HepG2 (cell line): ENCODE measurements around the gene ALCAM.

Experiments
- GFI1 ChIP-seq: sonication (generic); formaldehyde crosslinking; IDR thresholded peaks from 2 replicates; pipeline ENCODE4 v1.5.0; 2020; ENCODE audit warnings: missing genetic modification reagents, mild to moderate bottlenecking, borderline replicate concordance
- KLF9 ChIP-seq: IDR thresholded peaks from 2 replicates; pipeline ENCODE4 v1.6.1; 2016; ENCODE audit warnings: low read depth
- MEIS2 ChIP-seq: sonication (generic); formaldehyde crosslinking; IDR thresholded peaks from 2 replicates; pipeline ENCODE4 v1.9.0; 2021; ENCODE audit warnings: mild to moderate bottlenecking, missing genetic modification reagents
- POLR2A ChIP-seq, 2 experiments: IDR thresholded peaks; 2 replicates each; pipeline ENCODE4 v1.6.1; 2011; ENCODE audit warnings: low read depth in 2 of 2, low read length in 2 of 2, mild to moderate bottlenecking in 1 of 2, moderate library complexity in 1 of 2; ENCODE audit not compliant: insufficient read depth in 1 of 2
- ZNF354B ChIP-seq: sonication (generic); formaldehyde crosslinking; IDR thresholded peaks from 2 replicates; pipeline ENCODE4 v1.8.0; 2022; ENCODE audit warnings: mild to moderate bottlenecking, missing genetic modification reagents
- TF ChIP-seq, protein P1 (sequence below): sonication (generic); formaldehyde crosslinking; IDR thresholded peaks from 2 replicates; pipeline ENCODE4 v1.5.0; 2020; ENCODE audit warnings: mild to moderate bottlenecking, missing genetic modification reagents, moderate library complexity
- TF ChIP-seq, protein P2 (sequence below): sonication (generic); formaldehyde crosslinking; IDR thresholded peaks from 2 replicates; pipeline ENCODE4 v1.4.0; 2020; ENCODE audit warnings: missing genetic modification reagents, mild to moderate bottlenecking, borderline replicate concordance
- TF ChIP-seq, protein P3 (sequence below): sonication (generic); formaldehyde crosslinking; IDR thresholded peaks from 2 replicates; pipeline ENCODE4 v1.9.0; 2022; ENCODE audit warnings: missing genetic modification reagents, mild to moderate bottlenecking, borderline replicate concordance

DNA sequence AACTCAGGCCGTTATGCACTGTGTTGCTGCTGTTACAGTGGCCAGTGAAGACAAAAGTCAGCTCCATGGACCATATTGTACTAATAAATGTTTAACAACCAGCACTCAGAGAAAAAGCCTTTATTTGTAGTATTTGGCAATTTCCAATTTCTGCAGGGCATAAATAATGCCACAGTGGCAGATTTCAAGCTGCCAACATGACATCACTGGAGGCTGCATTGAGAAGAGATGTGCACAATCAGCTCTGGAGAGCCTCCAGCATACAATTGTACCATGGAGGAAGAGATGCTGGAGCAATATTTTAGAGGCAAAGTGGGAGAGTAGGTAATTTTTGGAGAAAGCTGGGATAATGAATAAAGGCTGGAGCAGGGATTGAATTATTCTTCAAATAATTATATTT lies 9.7 kb upstream of the ALCAM start:
- TF ChIP-seq, protein P1, sequence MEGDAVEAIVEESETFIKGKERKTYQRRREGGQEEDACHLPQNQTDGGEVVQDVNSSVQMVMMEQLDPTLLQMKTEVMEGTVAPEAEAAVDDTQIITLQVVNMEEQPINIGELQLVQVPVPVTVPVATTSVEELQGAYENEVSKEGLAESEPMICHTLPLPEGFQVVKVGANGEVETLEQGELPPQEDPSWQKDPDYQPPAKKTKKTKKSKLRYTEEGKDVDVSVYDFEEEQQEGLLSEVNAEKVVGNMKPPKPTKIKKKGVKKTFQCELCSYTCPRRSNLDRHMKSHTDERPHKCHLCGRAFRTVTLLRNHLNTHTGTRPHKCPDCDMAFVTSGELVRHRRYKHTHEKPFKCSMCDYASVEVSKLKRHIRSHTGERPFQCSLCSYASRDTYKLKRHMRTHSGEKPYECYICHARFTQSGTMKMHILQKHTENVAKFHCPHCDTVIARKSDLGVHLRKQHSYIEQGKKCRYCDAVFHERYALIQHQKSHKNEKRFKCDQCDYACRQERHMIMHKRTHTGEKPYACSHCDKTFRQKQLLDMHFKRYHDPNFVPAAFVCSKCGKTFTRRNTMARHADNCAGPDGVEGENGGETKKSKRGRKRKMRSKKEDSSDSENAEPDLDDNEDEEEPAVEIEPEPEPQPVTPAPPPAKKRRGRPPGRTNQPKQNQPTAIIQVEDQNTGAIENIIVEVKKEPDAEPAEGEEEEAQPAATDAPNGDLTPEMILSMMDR (CRISPR knock-in tag) = no peak
- TF ChIP-seq ZNF354B (CRISPR knock-in tag) = no peak
- TF ChIP-seq KLF9 (CRISPR knock-in tag) = no peak
- TF ChIP-seq POLR2A (IDR thresholded peaks at IDR 0.05; ENCODE audit: insufficient read depth in 1 of 2, low read depth in 2 of 2, low read length in 2 of 2) = no peak
- no peak for TF ChIP-seq GFI1
- no peak for TF ChIP-seq MEIS2 (CRISPR knock-in tag)
- TF ChIP-seq, protein P2, sequence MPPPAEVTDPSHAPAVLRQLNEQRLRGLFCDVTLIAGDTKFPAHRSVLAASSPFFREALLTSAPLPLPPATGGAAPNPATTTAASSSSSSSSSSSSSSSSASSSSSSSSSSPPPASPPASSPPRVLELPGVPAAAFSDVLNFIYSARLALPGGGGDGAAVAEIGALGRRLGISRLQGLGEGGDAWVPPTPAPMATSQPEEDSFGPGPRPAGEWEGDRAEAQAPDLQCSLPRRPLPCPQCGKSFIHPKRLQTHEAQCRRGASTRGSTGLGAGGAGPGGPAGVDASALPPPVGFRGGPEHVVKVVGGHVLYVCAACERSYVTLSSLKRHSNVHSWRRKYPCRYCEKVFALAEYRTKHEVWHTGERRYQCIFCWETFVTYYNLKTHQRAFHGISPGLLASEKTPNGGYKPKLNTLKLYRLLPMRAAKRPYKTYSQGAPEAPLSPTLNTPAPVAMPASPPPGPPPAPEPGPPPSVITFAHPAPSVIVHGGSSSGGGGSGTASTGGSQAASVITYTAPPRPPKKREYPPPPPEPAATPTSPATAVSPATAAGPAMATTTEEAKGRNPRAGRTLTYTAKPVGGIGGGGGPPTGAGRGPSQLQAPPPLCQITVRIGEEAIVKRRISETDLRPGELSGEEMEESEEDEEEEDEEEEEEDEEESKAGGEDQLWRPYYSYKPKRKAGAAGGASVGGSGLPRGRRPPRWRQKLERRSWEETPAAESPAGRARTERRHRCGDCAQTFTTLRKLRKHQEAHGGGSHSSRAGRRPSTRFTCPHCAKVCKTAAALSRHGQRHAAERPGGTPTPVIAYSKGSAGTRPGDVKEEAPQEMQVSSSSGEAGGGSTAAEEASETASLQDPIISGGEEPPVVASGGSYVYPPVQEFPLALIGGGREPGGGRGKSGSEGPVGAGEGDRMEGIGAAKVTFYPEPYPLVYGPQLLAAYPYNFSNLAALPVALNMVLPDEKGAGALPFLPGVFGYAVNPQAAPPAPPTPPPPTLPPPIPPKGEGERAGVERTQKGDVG (CRISPR knock-in tag) = no peak
- TF ChIP-seq, protein P3, sequence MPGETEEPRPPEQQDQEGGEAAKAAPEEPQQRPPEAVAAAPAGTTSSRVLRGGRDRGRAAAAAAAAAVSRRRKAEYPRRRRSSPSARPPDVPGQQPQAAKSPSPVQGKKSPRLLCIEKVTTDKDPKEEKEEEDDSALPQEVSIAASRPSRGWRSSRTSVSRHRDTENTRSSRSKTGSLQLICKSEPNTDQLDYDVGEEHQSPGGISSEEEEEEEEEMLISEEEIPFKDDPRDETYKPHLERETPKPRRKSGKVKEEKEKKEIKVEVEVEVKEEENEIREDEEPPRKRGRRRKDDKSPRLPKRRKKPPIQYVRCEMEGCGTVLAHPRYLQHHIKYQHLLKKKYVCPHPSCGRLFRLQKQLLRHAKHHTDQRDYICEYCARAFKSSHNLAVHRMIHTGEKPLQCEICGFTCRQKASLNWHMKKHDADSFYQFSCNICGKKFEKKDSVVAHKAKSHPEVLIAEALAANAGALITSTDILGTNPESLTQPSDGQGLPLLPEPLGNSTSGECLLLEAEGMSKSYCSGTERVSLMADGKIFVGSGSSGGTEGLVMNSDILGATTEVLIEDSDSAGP = no peak
